ENCODE measurements around the gene ATM. TPM values are rescaled to one million over a fixed set of nuclear protein-coding genes. Genes with fewer than 3 reads are reported as not detected.
A peak's percentile ranks its signal among the peaks of the same experiment; 100 is the strongest.
"Not testable (repeated sequence)": the region's sequence is repeated elsewhere in the genome, so short reads cannot be mapped to it uniquely, and the experiment has no call there.

The ATM gene
- total RNA-seq, 2 experiments from 2014 or later = 31.3 to 31.6 TPM

DNA sequence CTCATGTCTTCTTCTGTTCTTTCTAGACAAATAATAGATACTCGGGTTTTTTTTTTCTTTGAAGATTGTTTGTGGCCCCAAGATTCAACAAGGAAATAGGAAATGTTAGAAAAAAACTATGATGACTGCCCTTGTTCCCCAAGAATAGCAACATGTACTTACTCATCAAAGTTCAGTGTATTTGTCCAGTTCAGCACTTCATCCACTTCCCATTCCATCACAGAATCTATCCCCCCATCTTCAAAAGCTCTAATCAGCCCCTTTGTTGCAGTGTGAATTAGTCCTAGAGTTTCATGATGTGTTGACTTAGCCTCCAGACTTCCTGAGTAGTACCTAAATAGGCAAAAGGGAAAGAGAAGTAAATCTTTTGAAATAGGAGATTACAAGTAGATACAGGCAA is 170.2 kb downstream of the ATM start:
- intact Hi-C loops (cut with micrococcal nuclease) = no loop called here
- POLR2A ChIA-PET = no interaction called here
- Mint-ChIP-seq H3K9me3 (no peaks in the 10 kb centered on the region), H3K27me3 (no peaks in the 10 kb centered on the region), H3K4me3 (no peak overlapping the region), H3K4me1 (ENCODE audit: low read depth) (no peaks in the 10 kb centered on the region), H3K36me3 (no peaks in the 10 kb centered on the region), H3K27ac (no peak overlapping the region)
- DNase-seq = no peak
- CTCF ChIA-PET = no interaction called here

DNA sequence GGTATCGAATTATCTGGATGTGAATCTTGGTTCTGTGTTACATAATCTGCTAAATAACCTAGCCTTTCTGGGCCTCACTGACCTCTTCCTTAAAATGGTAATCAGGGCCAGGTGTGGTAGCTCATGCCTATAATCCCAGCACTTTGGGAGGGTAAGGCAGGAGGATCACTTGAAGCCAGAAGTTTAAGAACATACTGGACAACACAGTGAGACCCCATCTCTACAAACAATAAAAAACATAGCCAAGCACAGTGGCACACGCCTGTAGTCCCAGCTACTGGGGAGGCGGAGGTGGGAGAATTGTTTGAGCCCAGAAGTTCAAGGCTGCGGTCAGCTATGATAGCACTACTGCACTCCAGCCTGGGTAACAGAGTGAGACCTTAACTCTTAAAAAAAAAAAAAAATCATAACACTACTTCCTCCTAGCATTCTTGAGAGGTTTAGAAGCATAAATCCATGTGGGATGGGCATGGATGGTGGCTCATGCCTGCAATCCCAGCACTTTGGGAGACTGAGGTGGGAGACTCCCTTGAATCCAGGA is 171.9 kb downstream of the ATM start:
- ChIA-PET POLR2A (no interaction called here), CTCF (no interaction called here)
- H3K36me3 Mint-ChIP-seq = no peaks in the 10 kb centered on the region
- intact Hi-C loops (cut with micrococcal nuclease) = no loop called here
- H3K27ac Mint-ChIP-seq = no peak overlapping the region
- no peaks in the 10 kb centered on the region for H3K9me3 Mint-ChIP-seq
- H3K27me3 Mint-ChIP-seq = no peaks in the 10 kb centered on the region
- H3K4me3 Mint-ChIP-seq = no peak overlapping the region
- H3K4me1 Mint-ChIP-seq (ENCODE audit: low read depth) = no peaks in the 10 kb centered on the region
- DNase-seq = no peak

DNA sequence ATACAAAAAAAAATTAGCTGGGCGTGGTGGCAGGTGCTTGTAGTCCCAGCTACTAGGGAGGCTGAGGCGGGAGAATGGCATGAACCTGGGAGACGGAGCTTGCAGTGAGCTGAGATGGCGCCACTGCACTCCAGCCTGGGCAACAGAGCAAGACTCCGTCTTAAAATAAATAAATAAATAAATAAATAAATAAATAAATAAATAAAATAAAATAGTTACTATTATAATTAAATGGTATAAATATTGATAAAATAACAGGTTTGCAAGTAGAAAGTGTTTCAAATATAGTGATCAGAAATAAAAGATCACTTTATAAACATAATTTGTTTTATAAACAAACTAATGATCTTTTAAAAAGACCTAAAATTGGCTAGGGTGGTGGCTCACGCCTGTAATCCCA is 173.8 kb downstream of the ATM start:
- CTCF ChIA-PET; DNase-seq; H3K36me3 Mint-ChIP-seq; POLR2A ChIA-PET; H3K4me1 Mint-ChIP-seq (ENCODE audit: low read depth); H3K4me3 Mint-ChIP-seq; H3K27ac Mint-ChIP-seq; H3K9me3 Mint-ChIP-seq; H3K27me3 Mint-ChIP-seq; intact Hi-C loops (cut with micrococcal nuclease): not testable (repeated sequence)

DNA sequence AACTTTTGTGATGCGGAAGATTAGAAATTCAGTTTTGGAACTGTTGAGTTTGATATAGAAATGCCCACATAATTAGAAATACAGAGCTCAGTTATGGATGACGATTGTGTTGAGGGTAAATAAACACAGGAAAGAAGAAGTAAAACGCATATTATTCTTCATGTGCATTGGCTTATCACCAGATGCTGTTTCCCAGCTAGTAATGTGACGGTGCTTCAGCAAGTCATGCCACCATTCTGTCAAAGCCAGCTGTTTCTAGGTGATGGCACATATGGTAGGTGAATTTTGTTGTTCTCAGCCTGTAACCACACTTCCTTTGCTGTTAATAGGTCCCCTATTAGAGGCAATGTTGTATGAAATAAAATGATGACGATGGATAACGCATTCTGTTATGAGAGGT is 175.6 kb downstream of the ATM start:
- DNase-seq = no peak
- H3K27ac Mint-ChIP-seq = no peak overlapping the region
- no peaks in the 10 kb centered on the region for H3K9me3 Mint-ChIP-seq
- H3K27me3 Mint-ChIP-seq = no peaks in the 10 kb centered on the region
- no peak overlapping the region for H3K4me3 Mint-ChIP-seq
- no peaks in the 10 kb centered on the region for H3K36me3 Mint-ChIP-seq
- intact Hi-C loops (cut with micrococcal nuclease) = no loop called here
- CTCF ChIA-PET = no interaction called here
- H3K4me1 Mint-ChIP-seq (ENCODE audit: low read depth) = no peaks in the 10 kb centered on the region
- POLR2A ChIA-PET = no interaction called here

DNA sequence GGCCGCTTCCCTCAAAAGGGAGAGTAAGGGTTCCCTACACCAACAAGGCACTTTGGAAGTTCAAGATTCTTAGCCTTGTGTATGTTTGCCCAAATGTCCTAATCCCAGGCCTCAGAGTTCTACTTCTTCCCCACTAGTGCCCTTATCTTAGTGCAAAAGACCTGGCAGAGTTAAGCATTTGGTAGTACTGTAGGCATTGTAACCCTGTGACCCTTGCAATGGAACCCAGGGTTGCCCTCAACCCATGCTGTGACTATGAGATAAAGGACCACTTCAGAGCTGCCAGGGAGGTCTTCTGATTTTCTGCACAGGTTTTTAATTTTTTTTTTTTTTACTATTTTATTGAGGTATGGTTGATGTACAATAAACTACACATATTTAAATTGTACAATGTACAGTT is 179.4 kb downstream of the ATM start:
- Mint-ChIP-seq H3K27ac (no peak overlapping the region), H3K36me3 (no peaks in the 10 kb centered on the region), H3K4me1 (ENCODE audit: low read depth) (no peaks in the 10 kb centered on the region), H3K9me3 (no peaks in the 10 kb centered on the region), H3K4me3 (no peak overlapping the region), H3K27me3 (no peaks in the 10 kb centered on the region)
- POLR2A ChIA-PET = no interaction called here
- intact Hi-C loops (cut with micrococcal nuclease) = no loop called here
- no peak for DNase-seq
- CTCF ChIA-PET = no interaction called here

DNA sequence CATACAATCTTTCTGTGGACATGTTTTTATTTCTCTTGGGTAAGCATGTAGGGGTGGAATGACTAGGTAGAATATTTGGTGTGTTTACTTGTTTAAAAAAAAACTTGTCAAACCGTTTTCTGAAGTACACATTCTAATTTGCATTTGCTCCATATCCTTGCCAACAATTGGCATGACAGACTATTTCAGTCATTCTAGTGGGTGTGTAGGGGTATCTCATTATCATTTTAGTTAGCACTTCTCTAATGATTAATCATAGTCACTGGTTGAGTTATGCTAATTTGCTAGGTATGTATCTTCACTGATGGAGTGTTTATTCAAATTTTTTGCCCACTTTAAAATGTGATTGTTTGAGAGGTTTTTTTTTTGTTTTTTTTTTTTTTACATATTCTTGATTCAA is 180.2 kb downstream of the ATM start:
- ChIA-PET CTCF (no interaction called here), POLR2A (no interaction called here)
- Mint-ChIP-seq H3K4me1 (ENCODE audit: low read depth) (no peaks in the 10 kb centered on the region), H3K36me3 (no peaks in the 10 kb centered on the region), H3K27ac (no peak overlapping the region), H3K27me3 (no peaks in the 10 kb centered on the region), H3K4me3 (no peak overlapping the region), H3K9me3 (no peaks in the 10 kb centered on the region)
- no peak for DNase-seq
- intact Hi-C loops (cut with micrococcal nuclease) = no loop called here

DNA sequence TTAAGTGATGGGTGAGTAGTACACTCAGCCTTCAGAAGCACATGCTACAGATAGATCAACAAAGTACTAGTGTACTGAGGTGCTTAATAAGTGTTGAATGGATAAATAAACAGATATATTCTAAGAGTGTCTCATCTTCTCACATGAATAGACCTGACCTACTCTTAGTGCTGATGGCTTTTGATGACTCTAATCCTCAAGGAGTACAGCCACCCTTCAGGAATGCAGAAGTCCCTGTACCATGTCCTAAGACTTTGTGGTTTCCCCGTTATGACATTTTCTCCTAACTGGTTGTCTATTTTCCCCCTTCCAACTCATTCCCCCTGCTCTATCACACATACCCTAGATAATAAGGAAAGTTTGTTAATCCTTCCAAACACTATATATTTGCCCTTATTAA is 182.8 kb downstream of the ATM start:
- CTCF ChIA-PET = no interaction called here
- Mint-ChIP-seq H3K4me1 (ENCODE audit: low read depth) (no peaks in the 10 kb centered on the region), H3K36me3 (no peaks in the 10 kb centered on the region), H3K4me3 (no peak overlapping the region), H3K27ac (no peak overlapping the region), H3K9me3 (no peaks in the 10 kb centered on the region), H3K27me3 (no peaks in the 10 kb centered on the region)
- no peak for DNase-seq
- POLR2A ChIA-PET = no interaction called here
- intact Hi-C loops (cut with micrococcal nuclease) = no loop called here

DNA sequence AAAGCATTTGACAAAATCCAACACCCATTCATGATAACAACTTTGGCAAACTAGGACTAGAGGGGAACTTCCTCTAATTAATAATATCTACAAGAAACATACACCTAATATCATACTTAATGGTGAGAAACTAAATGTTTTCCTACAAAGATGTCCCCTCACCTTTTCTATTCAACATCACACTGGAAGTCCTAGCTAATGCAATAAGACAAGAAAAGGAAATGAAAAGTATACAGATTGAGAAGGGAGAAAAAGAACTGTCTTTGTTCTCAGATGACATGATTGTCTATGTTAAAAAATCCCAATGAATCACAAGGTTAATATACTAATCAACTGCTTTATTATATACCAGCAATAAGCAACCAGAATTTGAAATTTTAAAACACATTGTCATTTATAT is 192.1 kb downstream of the ATM start:
- H3K27me3 Mint-ChIP-seq = no peaks in the 10 kb centered on the region
- POLR2A ChIA-PET = no interaction called here
- intact Hi-C loops (cut with micrococcal nuclease) = no loop called here
- H3K27ac Mint-ChIP-seq = no peak overlapping the region
- no peaks in the 10 kb centered on the region for H3K4me1 Mint-ChIP-seq (ENCODE audit: low read depth)
- H3K4me3 Mint-ChIP-seq = no peak overlapping the region
- CTCF ChIA-PET = no interaction called here
- H3K36me3 Mint-ChIP-seq = no peaks in the 10 kb centered on the region
- DNase-seq = no peak
- H3K9me3 Mint-ChIP-seq = peaks cover 9% of the 10 kb centered on the region

DNA sequence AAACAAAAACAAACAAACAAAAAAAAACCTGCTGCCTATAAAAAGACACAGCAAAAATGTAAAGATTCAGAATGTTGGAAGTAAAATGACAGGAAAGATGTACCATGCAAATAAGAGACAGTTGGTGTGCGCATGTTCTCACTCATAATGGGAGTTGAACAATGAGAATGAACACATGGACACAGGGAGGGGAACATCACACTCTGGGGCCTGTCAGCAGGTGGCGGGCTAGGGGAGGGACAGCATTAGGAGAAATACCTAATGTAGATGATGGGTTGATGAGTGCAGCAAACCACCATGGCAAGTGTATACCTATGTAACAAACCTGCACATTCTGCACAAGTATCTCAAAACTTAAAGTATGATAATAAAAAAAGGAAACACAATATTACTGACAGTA is 194.7 kb downstream of the ATM start:
- H3K9me3 Mint-ChIP-seq; H3K36me3 Mint-ChIP-seq; H3K4me1 Mint-ChIP-seq (ENCODE audit: low read depth); H3K27ac Mint-ChIP-seq; H3K4me3 Mint-ChIP-seq; H3K27me3 Mint-ChIP-seq; CTCF ChIA-PET; POLR2A ChIA-PET: not testable (repeated sequence)
- DNase-seq = peak; percentile 43
- intact Hi-C loops (cut with micrococcal nuclease) = loop anchor here (1.0 kb wide), 1 partner anchor 231 kb away; no protein-coding TSS in a partner anchor

Other genes starting within 250 kb of the ATM start
- gene CUL5, start 214.2 kb upstream of the ATM start, total RNA-seq = 10 to 100 TPM; 27.7 to 30.7 TPM
- gene ACAT1, start 101.5 kb upstream of the ATM start, total RNA-seq = 10 to 100 TPM; 58.3 to 64.9 TPM
- gene NPAT, start 429 bp upstream of the ATM start, total RNA-seq = 10 to 100 TPM; 28.7 to 29.2 TPM
- 1 to 10 TPM; 1.0 to 2.0 TPM for gene C11orf65, start 244.5 kb downstream of the ATM start, total RNA-seq

Data from activated CD4-positive, alpha-beta memory T cell treated with anti-CD3 and anti-CD28 coated beads for 36 hours (primary cell).